BLaER1 treated with 17β-estradiol and CSF1 and Interleukin-3, amounts not matched to agents 10 nM and 100 nM (cell line): Measurements from ENCODE around the gene PTPRN2.
"Not testable (repeated sequence)": the region's sequence is repeated elsewhere in the genome, so short reads cannot be mapped to it uniquely, and the experiment has no call there.

Experiments used
- H3K27ac ChIP-seq, 11 experiments: shearing (Covaris generic); formaldehyde crosslinking; 2 replicates each; pipeline ENCODE4 v1.8.1; 2022
- H3K27me3 ChIP-seq, 11 experiments: shearing (Covaris generic); formaldehyde crosslinking; 2 replicates each; pipeline ENCODE4 v1.8.1; 2022
- H3K36me3 ChIP-seq, 11 experiments: shearing (Covaris generic); formaldehyde crosslinking; 2 replicates each; pipeline ENCODE4 v1.8.1; 2022
- H3K4me1 ChIP-seq, 10 experiments: shearing (Covaris generic); formaldehyde crosslinking; 2 replicates each; pipeline ENCODE4 v1.8.1; 2022
- H3K4me2 ChIP-seq, 11 experiments: shearing (Covaris generic); formaldehyde crosslinking; 2 replicates each; pipeline ENCODE4 v1.8.1; 2022
- H3K4me3 ChIP-seq, 10 experiments: shearing (Covaris generic); formaldehyde crosslinking; 2 replicates each; pipeline ENCODE4 v1.8.1; 2022
- H3K9ac ChIP-seq, 11 experiments: shearing (Covaris generic); formaldehyde crosslinking; 2 replicates each; pipeline ENCODE4 v1.8.1; 2022
- H3K9me3 ChIP-seq, 11 experiments: shearing (Covaris generic); formaldehyde crosslinking; replicated peaks in 1 of 11; 2 replicates each; pipeline ENCODE4 v1.8.1; 2022
- H4K20me1 ChIP-seq, 11 experiments: shearing (Covaris generic); formaldehyde crosslinking; 2 replicates each; pipeline ENCODE4 v1.8.1; 2022
- Cebpa-rat ChIP-seq, 11 experiments: shearing (Covaris generic); IDR thresholded peaks; 2 replicates each; pipeline ENCODE4 v1.8.1; 2022

PTPRN2 gene

GRCh38 chr7:158520825-158521224 lies 66.8 kb downstream of the PTPRN2 start:
- no peak for TF ChIP-seq Cebpa-rat (IDR thresholded peaks at IDR 0.05)
- H3K4me2 ChIP-seq: no peak overlapping the region

DNA sequence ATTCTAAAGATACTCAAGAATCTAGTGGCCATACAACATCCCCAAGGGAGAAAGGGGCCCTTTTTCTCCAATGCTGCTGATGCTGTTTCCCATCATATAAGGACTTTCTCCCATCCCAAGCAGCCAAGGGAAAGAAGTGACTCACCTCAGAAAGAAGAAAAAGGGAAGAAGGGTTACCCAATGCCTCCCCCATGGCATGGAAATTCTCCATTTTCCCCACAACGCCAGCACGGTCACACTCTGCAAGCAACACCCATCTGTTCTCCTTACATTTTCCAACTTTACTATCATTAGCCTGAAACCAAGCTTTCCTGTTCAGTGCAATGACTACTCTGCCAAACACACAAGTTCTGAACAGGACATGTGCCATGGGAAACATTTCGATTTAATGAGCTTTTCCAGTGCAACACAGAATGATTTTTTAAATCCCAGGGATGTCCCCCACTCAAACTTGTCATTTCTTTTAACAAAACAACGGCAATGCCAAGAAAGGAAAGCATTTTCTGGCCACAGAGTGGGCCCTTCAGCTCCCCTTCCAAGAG lies 67.9 kb downstream of the PTPRN2 start:
- no peak overlapping the region for H3K4me3 ChIP-seq
- peaks cover 0 to 4% (median 0%) of the 10 kb centered on the region in 11 experiments; a peak in 3 of 22 replicates for H3K27me3 ChIP-seq
- no peak overlapping the region for H3K27ac ChIP-seq
- peak overlapping the region in 4 of 11 experiments; percentile 25 to 59 (median 38); a peak in 8 of 22 replicates for H3K4me2 ChIP-seq
- no peak for TF ChIP-seq Cebpa-rat (IDR thresholded peaks at IDR 0.05)
- H3K9ac ChIP-seq: no peak overlapping the region
- H4K20me1 ChIP-seq: peaks cover 0 to 1% (median 0%) of the 10 kb centered on the region in 11 experiments; a peak in 2 of 22 replicates
- peaks cover 0 to 34% (median 29%) of the 10 kb centered on the region in 11 experiments; a peak in 17 of 22 replicates for H3K9me3 ChIP-seq
- peaks cover 2 to 17% (median 13%) of the 10 kb centered on the region in 10 experiments for H3K4me1 ChIP-seq
- H3K36me3 ChIP-seq: no peaks in the 10 kb centered on the region

More at GRCh38 chr7:158520825-158521224, 66.8 kb downstream of the PTPRN2 start:
- Histone ChIP-seq H3K4me1 (peaks cover 11 to 28% (median 23%) of the 10 kb centered on the region in 10 experiments), H3K36me3 (no peaks in the 10 kb centered on the region), H3K4me3 (no peak overlapping the region), H4K20me1 (peaks cover 0 to 11% (median 0%) of the 10 kb centered on the region in 11 experiments; a peak in 3 of 22 replicates), H3K9ac (no peak overlapping the region), H3K9me3 (peaks cover 0 to 34% (median 29%) of the 10 kb centered on the region in 11 experiments; a peak in 17 of 22 replicates), H3K27me3 (peaks cover 0 to 16% (median 0%) of the 10 kb centered on the region in 11 experiments; a peak in 6 of 22 replicates), H3K27ac (no peak overlapping the region)

GRCh38 chr7:158518980-158519632 lies 68.5 kb downstream of the PTPRN2 start:
- Histone ChIP-seq H3K27me3 (no peaks in the 10 kb centered on the region), H3K27ac (no peak overlapping the region), H4K20me1 (no peaks in the 10 kb centered on the region), H3K9me3 (peaks cover 0 to 34% (median 29%) of the 10 kb centered on the region in 11 experiments; a peak in 17 of 22 replicates), H3K4me3 (no peak overlapping the region), H3K4me1 (peaks cover 0 to 13% (median 11%) of the 10 kb centered on the region in 10 experiments; a peak in 18 of 20 replicates), H3K36me3 (no peaks in the 10 kb centered on the region), H3K9ac (no peak overlapping the region; a peak in 1 of 22 replicates), H3K4me2 (peak overlapping the region in 4 of 11 experiments; percentile 25 to 59 (median 38); a peak in 8 of 22 replicates)
- no peak for TF ChIP-seq Cebpa-rat (IDR thresholded peaks at IDR 0.05)

DNA sequence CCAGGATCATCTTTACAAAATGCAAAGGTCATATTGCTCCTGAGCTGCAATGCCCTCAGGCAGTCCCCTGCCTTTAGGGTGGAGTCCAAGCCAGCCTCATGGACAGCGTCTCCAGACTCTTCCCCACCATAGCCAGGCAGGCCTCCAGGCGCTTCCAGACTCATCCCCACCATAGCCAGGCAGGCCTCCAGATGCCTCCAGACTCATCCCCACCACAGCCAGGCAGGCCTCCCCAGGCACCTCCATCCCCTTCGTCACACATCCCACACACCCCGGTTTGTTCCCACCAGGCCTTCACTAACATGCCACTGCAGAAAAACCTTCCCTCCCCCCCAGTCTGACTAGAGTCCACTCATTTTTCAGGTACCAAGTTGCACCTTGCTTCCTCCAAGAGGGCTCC lies 70.1 kb downstream of the PTPRN2 start:
- Histone ChIP-seq H4K20me1 (no peaks in the 10 kb centered on the region), H3K4me2 (no peak overlapping the region), H3K9me3 (peaks cover 7 to 30% (median 25%) of the 10 kb centered on the region in 11 experiments; a peak in 21 of 22 replicates), H3K4me3 (no peak overlapping the region), H3K4me1 (peaks cover 0 to 13% (median 4%) of the 10 kb centered on the region in 10 experiments; a peak in 13 of 20 replicates), H3K27me3 (no peaks in the 10 kb centered on the region), H3K9ac (no peak overlapping the region), H3K36me3 (no peaks in the 10 kb centered on the region), H3K27ac (no peak overlapping the region)
- TF ChIP-seq Cebpa-rat (IDR thresholded peaks at IDR 0.05): no peak; a peak in 1 of 22 replicates

GRCh38 chr7:158517072-158517471 lies 70.6 kb downstream of the PTPRN2 start:
- H3K9ac ChIP-seq: no peak overlapping the region
- no peaks in the 10 kb centered on the region for H3K27me3 ChIP-seq
- no peak overlapping the region for H3K4me2 ChIP-seq
- no peaks in the 10 kb centered on the region for H4K20me1 ChIP-seq
- no peak overlapping the region for H3K27ac ChIP-seq
- H3K4me1 ChIP-seq: peaks cover 0 to 13% (median 2%) of the 10 kb centered on the region in 10 experiments; a peak in 9 of 20 replicates
- no peaks in the 10 kb centered on the region for H3K36me3 ChIP-seq
- no peak overlapping the region for H3K4me3 ChIP-seq
- no peak for TF ChIP-seq Cebpa-rat (IDR thresholded peaks at IDR 0.05)
- peaks cover 12 to 30% (median 26%) of the 10 kb centered on the region in 11 experiments for H3K9me3 ChIP-seq

- Histone ChIP-seq H3K9ac (no peak overlapping the region), H3K4me3 (no peak overlapping the region), H3K4me1 (peaks cover 0 to 13% (median 2%) of the 10 kb centered on the region in 10 experiments; a peak in 9 of 20 replicates), H3K27me3 (no peaks in the 10 kb centered on the region), H3K27ac (no peak overlapping the region), H4K20me1 (no peaks in the 10 kb centered on the region), H3K4me2 (no peak overlapping the region), H3K9me3 (peaks cover 17 to 30% (median 26%) of the 10 kb centered on the region in 11 experiments), H3K36me3 (peaks cover 0 to 2% (median 0%) of the 10 kb centered on the region in 11 experiments; a peak in 1 of 22 replicates)
- TF ChIP-seq Cebpa-rat (IDR thresholded peaks at IDR 0.05): no peak
Measured at GRCh38 chr7:158516524-158516923, 71.1 kb downstream of the PTPRN2 start.

DNA sequence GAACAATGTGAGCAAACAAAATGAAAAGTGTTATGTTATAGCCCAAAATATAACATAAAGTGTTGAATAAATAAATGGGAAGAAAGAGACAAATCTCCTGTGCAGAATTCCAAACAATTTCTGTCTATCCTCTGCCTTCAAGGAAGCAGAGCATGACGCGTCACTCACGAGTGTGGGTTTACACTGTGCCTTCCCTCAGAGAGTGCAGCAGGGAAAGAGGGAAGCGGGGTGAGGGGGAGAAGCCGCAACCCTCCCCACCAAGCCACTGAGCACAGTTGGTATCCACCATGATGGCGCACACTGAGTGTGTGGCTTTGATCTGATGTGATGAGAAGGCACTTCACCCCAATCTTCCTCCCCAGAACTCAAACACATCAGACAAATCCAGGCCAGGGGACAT lies 74.8 kb downstream of the PTPRN2 start:
- no peaks in the 10 kb centered on the region for H3K27me3 ChIP-seq
- no peak overlapping the region for H3K4me3 ChIP-seq
- no peak overlapping the region for H3K27ac ChIP-seq
- no peak for TF ChIP-seq Cebpa-rat (IDR thresholded peaks at IDR 0.05)
- H3K9ac ChIP-seq: no peak overlapping the region
- H3K4me1 ChIP-seq: peaks cover 0 to 6% (median 0%) of the 10 kb centered on the region in 10 experiments; a peak in 6 of 20 replicates
- no peak overlapping the region for H3K4me2 ChIP-seq
- peaks cover 0 to 4% (median 0%) of the 10 kb centered on the region in 11 experiments; a peak in 1 of 22 replicates for H3K36me3 ChIP-seq
- no peaks in the 10 kb centered on the region for H4K20me1 ChIP-seq
- peaks cover 22 to 36% (median 26%) of the 10 kb centered on the region in 11 experiments for H3K9me3 ChIP-seq

GRCh38 chr7:158512042-158512441 lies 75.6 kb downstream of the PTPRN2 start:
- no peaks in the 10 kb centered on the region for H4K20me1 ChIP-seq
- H3K9ac ChIP-seq: no peak overlapping the region
- H3K27me3 ChIP-seq: no peaks in the 10 kb centered on the region
- H3K4me1 ChIP-seq: peaks cover 0 to 9% (median 0%) of the 10 kb centered on the region in 10 experiments; a peak in 6 of 20 replicates
- no peak for TF ChIP-seq Cebpa-rat (IDR thresholded peaks at IDR 0.05)
- peaks cover 0 to 4% (median 0%) of the 10 kb centered on the region in 11 experiments; a peak in 1 of 22 replicates for H3K36me3 ChIP-seq
- no peak overlapping the region for H3K4me2 ChIP-seq
- peaks cover 22 to 36% (median 26%) of the 10 kb centered on the region in 11 experiments for H3K9me3 ChIP-seq
- no peak overlapping the region for H3K4me3 ChIP-seq
- H3K27ac ChIP-seq: no peak overlapping the region

DNA sequence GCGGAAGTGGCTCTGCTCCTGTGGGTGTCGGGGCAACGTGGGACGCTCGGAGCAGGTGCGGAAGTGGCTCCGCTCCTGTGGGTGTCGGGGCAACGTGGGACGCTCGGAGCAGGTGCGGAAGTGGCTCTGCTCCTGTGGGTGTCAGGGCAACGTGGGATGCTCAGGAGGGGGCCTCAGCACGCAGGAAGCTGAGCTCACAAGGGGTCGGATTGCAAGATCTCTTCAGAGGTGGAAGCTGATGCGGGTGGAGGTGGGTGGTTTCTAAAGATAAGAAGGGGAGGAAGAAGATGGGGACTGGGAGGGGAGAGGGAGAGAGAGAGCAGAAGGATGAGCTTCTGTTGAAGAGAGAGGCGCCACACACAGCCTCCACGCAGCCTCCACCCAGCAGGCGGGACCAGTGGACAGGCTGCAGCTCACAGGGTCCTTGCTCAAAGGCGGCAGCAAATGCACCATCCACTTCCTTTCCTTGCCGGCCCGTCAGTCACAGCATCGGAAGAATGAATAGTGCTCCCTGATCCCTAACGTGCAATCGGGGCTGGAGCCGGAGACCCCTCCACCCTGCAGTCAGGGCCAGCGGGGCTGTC lies 78.7 kb downstream of the PTPRN2 start:
- H3K4me1 ChIP-seq: peaks cover 0 to 9% (median 0%) of the 10 kb centered on the region in 10 experiments; a peak in 6 of 20 replicates
- no peak overlapping the region for H3K27ac ChIP-seq
- no peaks in the 10 kb centered on the region for H4K20me1 ChIP-seq
- no peaks in the 10 kb centered on the region for H3K27me3 ChIP-seq
- H3K9ac ChIP-seq: no peak overlapping the region
- no peak for TF ChIP-seq Cebpa-rat (IDR thresholded peaks at IDR 0.05)
- H3K4me3 ChIP-seq: no peak overlapping the region
- peaks cover 0 to 4% (median 0%) of the 10 kb centered on the region in 11 experiments; a peak in 1 of 22 replicates for H3K36me3 ChIP-seq
- H3K9me3 ChIP-seq: peaks cover 31 to 60% (median 42%) of the 10 kb centered on the region in 11 experiments
- H3K4me2 ChIP-seq: no peak overlapping the region

DNA sequence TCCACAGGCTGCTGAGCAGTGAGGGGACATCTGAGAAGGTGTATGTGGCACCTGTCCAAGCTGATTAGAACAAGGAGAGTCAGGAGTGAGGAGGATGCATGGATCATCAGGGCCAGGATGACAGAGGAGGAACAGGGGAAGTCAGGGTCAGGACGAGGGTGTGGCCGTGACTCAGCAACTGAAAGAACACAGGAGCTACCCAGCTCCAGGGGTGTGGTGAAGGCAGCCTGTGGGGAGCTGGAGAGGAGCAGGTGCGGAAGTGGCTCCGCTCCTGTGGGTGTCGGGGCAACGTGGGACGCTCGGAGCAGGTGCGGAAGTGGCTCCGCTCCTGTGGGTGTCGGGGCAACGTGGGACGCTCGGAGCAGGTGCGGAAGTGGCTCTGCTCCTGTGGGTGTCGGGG lies 79.3 kb downstream of the PTPRN2 start:
- not testable (repeated sequence) for H4K20me1 ChIP-seq, H3K27ac ChIP-seq, H3K27me3 ChIP-seq, H3K36me3 ChIP-seq, H3K4me1 ChIP-seq, H3K4me3 ChIP-seq, H3K9ac ChIP-seq
- peak overlapping the region in 3 of 11 experiments; percentile 11 to 60 (median 23); a peak in 4 of 22 replicates for H3K4me2 ChIP-seq
- peaks cover 31 to 60% (median 42%) of the 10 kb centered on the region in 11 experiments for H3K9me3 ChIP-seq
